DOHH2 (cell line): ENCODE data around the gene SPINK6.

Source experiments
- EZH2phosphoT487 ChIP-seq: fragments of 200-600 bp; sonication (generic); IDR thresholded peaks from 2 replicates; pipeline ENCODE4 v1.6.1; 2017; ENCODE audit warnings: borderline replicate concordance, mild to moderate bottlenecking, antibody characterized with exemption, low read length, moderate library complexity, mixed read lengths
- TF ChIP-seq, protein P1 (sequence below): fragments of 200-600 bp; sonication (generic); IDR thresholded peaks from one replicate; pipeline ENCODE4 v1.5.1; 2014; ENCODE audit warnings: antibody characterized with exemption, mild to moderate bottlenecking, low read depth, low read length; ENCODE audit not compliant: poor library complexity, severe bottlenecking

- TF ChIP-seq, protein P1, sequence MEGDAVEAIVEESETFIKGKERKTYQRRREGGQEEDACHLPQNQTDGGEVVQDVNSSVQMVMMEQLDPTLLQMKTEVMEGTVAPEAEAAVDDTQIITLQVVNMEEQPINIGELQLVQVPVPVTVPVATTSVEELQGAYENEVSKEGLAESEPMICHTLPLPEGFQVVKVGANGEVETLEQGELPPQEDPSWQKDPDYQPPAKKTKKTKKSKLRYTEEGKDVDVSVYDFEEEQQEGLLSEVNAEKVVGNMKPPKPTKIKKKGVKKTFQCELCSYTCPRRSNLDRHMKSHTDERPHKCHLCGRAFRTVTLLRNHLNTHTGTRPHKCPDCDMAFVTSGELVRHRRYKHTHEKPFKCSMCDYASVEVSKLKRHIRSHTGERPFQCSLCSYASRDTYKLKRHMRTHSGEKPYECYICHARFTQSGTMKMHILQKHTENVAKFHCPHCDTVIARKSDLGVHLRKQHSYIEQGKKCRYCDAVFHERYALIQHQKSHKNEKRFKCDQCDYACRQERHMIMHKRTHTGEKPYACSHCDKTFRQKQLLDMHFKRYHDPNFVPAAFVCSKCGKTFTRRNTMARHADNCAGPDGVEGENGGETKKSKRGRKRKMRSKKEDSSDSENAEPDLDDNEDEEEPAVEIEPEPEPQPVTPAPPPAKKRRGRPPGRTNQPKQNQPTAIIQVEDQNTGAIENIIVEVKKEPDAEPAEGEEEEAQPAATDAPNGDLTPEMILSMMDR: no peak
- no peak for TF ChIP-seq EZH2phosphoT487
These were observed 18.7 kb downstream of the SPINK6 start for GRCh38 chr5:148221508-148221907.
